Uterus (tissue), 4 donors: ENCODE results near the gene TRIO. TPM values are rescaled to one million over a fixed set of nuclear protein-coding genes. Genes with fewer than 3 reads are reported as not detected.

Source experiments
- DNase-seq, 2 donors: peaks; one replicate each; pipeline ENCODE4 v3.0.0-alpha.2; 2019 to 2020
- H3K27ac ChIP-seq, 2 donors: fragments of 200-600 bp; sonication (generic); 1 replicate in 1 of 2; 2 replicates in 1 of 2; pipeline ENCODE4 v1.5.1; 2016 to 2018
- H3K27me3 ChIP-seq, 2 donors: fragments of 200-600 bp; sonication (generic); one replicate each; pipeline ENCODE4 v1.5.1; 2018 to 2019; ENCODE audit warnings: control low read depth in 1 of 2
- H3K36me3 ChIP-seq, 2 donors: fragments of 200-600 bp; sonication (generic); one replicate each; pipeline ENCODE4 v1.5.1; 2019; ENCODE audit warnings: control low read depth in 1 of 2
- H3K4me1 ChIP-seq, 2 donors: fragments of 200-600 bp; sonication (generic); one replicate each; pipeline ENCODE4 v1.5.1; 2018 to 2019; ENCODE audit warnings: control low read depth in 1 of 2
- H3K4me3 ChIP-seq, 2 donors: fragments of 200-600 bp; sonication (generic); 1 replicate in 1 of 2; 2 replicates in 1 of 2; pipeline ENCODE4 v1.5.1; 2018 to 2019; ENCODE audit warnings: mild to moderate bottlenecking in 1 of 2
- H3K9me3 ChIP-seq, 2 donors: fragments of 200-600 bp; sonication (generic); one replicate each; pipeline ENCODE4 v1.5.1; 2019; ENCODE audit warnings: control low read depth in 1 of 2
- CTCF ChIP-seq, 4 experiments: fragments of 200-600 bp in 2 of 4; fragments of 450-650 bp in 2 of 4; sonication (generic) in 2 of 4; IDR thresholded peaks; one replicate each; pipeline ENCODE4 v1.5.1; 2016 to 2019; ENCODE audit warnings: antibody characterized with exemption in 4 of 4, mild to moderate bottlenecking in 2 of 4, moderate library complexity in 1 of 4
- POLR2A ChIP-seq, 2 donors: fragments of 450-650 bp; IDR thresholded peaks; one replicate each; pipeline ENCODE4 v1.6.1; 2016; ENCODE audit warnings: antibody characterized with exemption in 2 of 2, mild to moderate bottlenecking in 1 of 2, moderate library complexity in 1 of 2
- intact Hi-C: fragments of 100-400 bp; cut with DNase I; formaldehyde crosslinking; loops from one replicate; pipeline ENCODE4 v1.15.1; 2023; ENCODE audit warnings: low total_unique reads
- total RNA-seq, 4 donors: library from RNA; depleted of rRNA in 3 of 4; stranded (reverse); fragments of >200 nt in 3 of 4; gene quantifications; one replicate each; pipeline versions ENCODE4 v1.1.0 to v1.2.4, GENCODE V29; 2014 to 2023
- donor health status: DM: yes; HTN: yes; CAD: no.

Gene TRIO
- total RNA-seq, 4 donors from 2014 or later: 93.5 to 234 (median 207) TPM

DNA sequence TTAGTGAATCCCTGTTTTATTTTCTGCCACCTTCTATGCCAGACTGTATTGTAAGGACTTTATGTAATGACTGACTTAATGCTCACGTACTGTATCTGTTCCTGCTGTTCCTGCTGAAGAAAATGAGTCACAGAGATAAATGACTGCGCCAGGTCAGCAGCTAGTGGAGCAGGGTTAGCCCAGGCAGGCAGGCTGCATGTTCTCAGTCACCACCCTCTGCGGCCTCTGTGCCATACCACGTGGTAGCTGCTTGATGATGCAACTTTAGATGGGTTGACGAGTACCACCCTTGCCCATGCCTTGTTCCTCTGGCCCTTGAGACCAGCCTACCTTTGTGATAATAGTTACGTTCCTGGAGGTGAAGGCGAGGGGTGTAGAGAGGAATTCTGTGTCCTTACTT is 161.9 kb downstream of the TRIO start:
- no peak for DNase-seq
- H3K9me3 ChIP-seq: no peaks in the 10 kb centered on the region
- H3K27me3 ChIP-seq: no peaks in the 10 kb centered on the region
- TF ChIP-seq POLR2A (IDR thresholded peaks at IDR 0.05): no peak
- TF ChIP-seq CTCF (IDR thresholded peaks at IDR 0.05): no peak
- H3K27ac ChIP-seq: no peak overlapping the region
- no peaks in the 10 kb centered on the region for H3K4me1 ChIP-seq
- no peak overlapping the region for H3K4me3 ChIP-seq
- H3K36me3 ChIP-seq: no peaks in the 10 kb centered on the region
- intact Hi-C loops: no loop called here

DNA sequence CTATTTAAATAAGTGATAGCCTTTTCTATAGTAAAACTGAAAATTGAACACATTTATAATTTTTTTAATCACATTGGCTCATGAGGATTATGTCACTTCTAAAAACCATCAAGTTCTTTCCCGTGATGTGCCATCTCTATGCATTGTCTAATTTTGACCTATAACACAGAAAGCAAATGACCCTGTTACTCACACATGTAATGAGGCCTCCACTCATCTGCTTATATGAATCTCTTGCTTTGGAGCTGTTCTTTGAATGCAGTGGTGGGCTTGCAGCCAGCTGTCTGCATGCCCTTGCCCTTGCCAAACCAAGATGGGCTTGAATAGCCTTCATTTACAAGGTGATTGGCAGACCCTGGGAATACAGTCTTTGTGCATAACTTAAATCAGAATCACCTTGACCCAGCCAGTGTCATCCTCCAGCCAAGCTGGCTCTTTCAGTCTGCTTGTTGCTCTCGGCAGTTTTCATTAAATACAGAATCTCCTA is 163.2 kb downstream of the TRIO start:
- Histone ChIP-seq H3K36me3 (no peaks in the 10 kb centered on the region), H3K27ac (no peak overlapping the region), H3K4me1 (no peaks in the 10 kb centered on the region), H3K27me3 (no peaks in the 10 kb centered on the region), H3K4me3 (no peak overlapping the region), H3K9me3 (no peaks in the 10 kb centered on the region)
- DNase-seq: no peak
- no peak for TF ChIP-seq POLR2A (IDR thresholded peaks at IDR 0.05)
- no peak for TF ChIP-seq CTCF (IDR thresholded peaks at IDR 0.05)
- intact Hi-C loops: no loop called here

GRCh38 chr5:14308384-14309154 is 165.4 kb downstream of the TRIO start:
- Histone ChIP-seq H3K4me1 (no peaks in the 10 kb centered on the region), H3K9me3 (no peaks in the 10 kb centered on the region), H3K27ac (no peak overlapping the region), H3K27me3 (no peaks in the 10 kb centered on the region), H3K36me3 (no peaks in the 10 kb centered on the region), H3K4me3 (no peak overlapping the region)
- TF ChIP-seq POLR2A (IDR thresholded peaks at IDR 0.05): no peak
- TF ChIP-seq CTCF (IDR thresholded peaks at IDR 0.05): no peak
- intact Hi-C loops: no loop called here
- no peak for DNase-seq

GRCh38 chr5:14309199-14309598 is 166.1 kb downstream of the TRIO start:
- H3K9me3 ChIP-seq: no peaks in the 10 kb centered on the region
- intact Hi-C loops: no loop called here
- DNase-seq: no peak
- no peak for TF ChIP-seq CTCF (IDR thresholded peaks at IDR 0.05)
- TF ChIP-seq POLR2A (IDR thresholded peaks at IDR 0.05): no peak
- H3K27ac ChIP-seq: no peak overlapping the region
- H3K4me1 ChIP-seq: no peaks in the 10 kb centered on the region
- H3K4me3 ChIP-seq: no peak overlapping the region
- no peaks in the 10 kb centered on the region for H3K27me3 ChIP-seq
- no peaks in the 10 kb centered on the region for H3K36me3 ChIP-seq

DNA sequence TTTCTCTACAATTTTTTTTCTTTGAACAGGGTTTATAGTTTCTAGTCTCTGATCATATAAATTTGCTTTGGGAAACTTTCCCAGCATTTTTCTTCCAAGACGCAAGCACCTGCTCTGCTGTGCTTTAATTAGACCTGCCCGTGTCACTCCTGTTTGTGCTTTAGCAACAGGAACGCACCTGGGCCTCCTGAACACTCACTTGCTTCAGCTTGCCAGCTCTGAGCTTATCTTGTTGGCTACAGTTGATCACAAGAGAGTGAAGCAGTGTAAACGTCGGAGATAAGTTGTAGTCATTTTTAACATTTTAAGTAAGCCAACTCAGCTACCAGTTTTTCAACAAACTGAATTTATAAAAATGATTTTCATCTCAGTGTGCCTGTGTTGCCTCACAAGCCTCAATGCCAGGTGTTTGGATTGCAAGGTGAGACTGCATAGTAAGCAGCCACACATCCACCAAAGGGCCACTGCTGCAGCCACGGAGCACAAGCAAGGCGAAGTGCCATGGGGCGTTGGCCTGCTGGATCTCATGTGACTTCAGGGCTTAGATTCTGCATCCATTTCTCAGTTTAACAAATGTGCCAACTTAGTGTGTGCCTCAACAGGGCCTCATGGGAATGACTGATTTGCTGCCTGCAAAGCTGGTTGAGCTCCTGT is 166.9 kb downstream of the TRIO start:
- no peak for DNase-seq
- intact Hi-C loops: no loop called here
- Histone ChIP-seq H3K9me3 (no peaks in the 10 kb centered on the region), H3K4me3 (no peak overlapping the region), H3K27me3 (no peaks in the 10 kb centered on the region), H3K27ac (no peak overlapping the region), H3K36me3 (no peaks in the 10 kb centered on the region), H3K4me1 (no peaks in the 10 kb centered on the region)
- TF ChIP-seq POLR2A (IDR thresholded peaks at IDR 0.05) (no peak), CTCF (IDR thresholded peaks at IDR 0.05) (no peak)
